Sigmoid colon (tissue), 7 donors: Measurements from ENCODE around the gene SSPN. TPM values are rescaled to one million over a fixed set of nuclear protein-coding genes. Genes with fewer than 3 reads are reported as not detected.

Experiments used
- DNase-seq: peaks from one replicate; pipeline ENCODE4 v3.0.0-alpha.2; 2019
- H3K27ac ChIP-seq, 4 donors: fragments of 200-600 bp; sonication (generic); one replicate each; pipeline ENCODE4 v1.5.1; 2016 to 2019; ENCODE audit warnings: mild to moderate bottlenecking in 1 of 4
- H3K27me3 ChIP-seq, 3 donors: fragments of 200-600 bp; sonication (generic); one replicate each; pipeline ENCODE4 v1.5.1; 2019; ENCODE audit warnings: mild to moderate bottlenecking in 1 of 3
- H3K36me3 ChIP-seq, 4 donors: fragments of 200-600 bp; sonication (generic); one replicate each; pipeline ENCODE4 v1.5.1; 2016 to 2019
- H3K4me1 ChIP-seq, 4 donors: fragments of 200-600 bp; sonication (generic); one replicate each; pipeline ENCODE4 v1.5.1; 2017 to 2019
- H3K4me3 ChIP-seq, 4 donors: fragments of 200-600 bp; sonication (generic); one replicate each; pipeline ENCODE4 v1.5.1; 2017 to 2019; ENCODE audit warnings: mild to moderate bottlenecking in 2 of 4, moderate library complexity in 1 of 4
- H3K9me3 ChIP-seq, 4 donors: fragments of 200-600 bp in 3 of 4; sonication (generic) in 3 of 4; one replicate each; pipeline versions ENCODE4 v1.5.1 to v1.6.1; 2013 to 2019
- CTCF ChIP-seq, 4 experiments: fragments of 450-650 bp in 3 of 4; fragments of 200-600 bp in 1 of 4; IDR thresholded peaks; one replicate each; pipeline ENCODE4 v1.5.1; 2016 to 2019; ENCODE audit warnings: antibody characterized with exemption in 4 of 4, mild to moderate bottlenecking in 3 of 4, moderate library complexity in 2 of 4
- EP300 ChIP-seq, 4 donors: sonication (generic); formaldehyde crosslinking; IDR thresholded peaks; one replicate each; pipeline ENCODE4 v1.6.1; 2017; ENCODE audit warnings: antibody characterized with exemption in 4 of 4
- POLR2A ChIP-seq, 2 donors: fragments of 450-650 bp; IDR thresholded peaks; one replicate each; pipeline ENCODE4 v1.6.1; 2016; ENCODE audit warnings: antibody characterized with exemption in 2 of 2, mild to moderate bottlenecking in 2 of 2, moderate library complexity in 2 of 2
- POLR2AphosphoS5 ChIP-seq, 4 donors: sonication (generic); formaldehyde crosslinking; IDR thresholded peaks; one replicate each; pipeline ENCODE4 v1.6.1; 2017; ENCODE audit warnings: antibody characterized with exemption in 4 of 4
- WGBS, 2 donors: extraction: QIAGEN DNeasy Blood & Tissue Kit; methylation state at CpG; one replicate each; pipeline ENCODE4 v1.1.7; 2013; 5-methylcytosine and 5-hydroxymethylcytosine counted together
- intact Hi-C: fragments of 100-400 bp; cut with DNase I; formaldehyde crosslinking; loops from one replicate; pipeline ENCODE4 v1.15.1; 2023
- polyA plus RNA-seq, 3 donors: library from polyadenylated mRNA; stranded (reverse); fragments of 200-250 nt; gene quantifications; one replicate each; pipeline ENCODE4 v1.2.3, GENCODE V29; 2013
- total RNA-seq, 4 donors: library from RNA; depleted of rRNA; stranded (reverse); fragments of >200 nt; gene quantifications; one replicate each; pipeline ENCODE4 v1.1.0, GENCODE V29; 2016
- donor health status: healthy with polysubstance abuse.
- donor health status: Bipolar disorder and iron deficiency.
- donor health status: healthy.

The SSPN gene
- total and polyA plus RNA-seq, 7 donors: 3.2 to 54.0 (median 30.3) TPM

GRCh38 chr12:26153421-26154154 is 41.8 kb upstream of the SSPN start:
- DNase-seq: no peak
- Histone ChIP-seq H3K36me3 (no peaks in the 10 kb centered on the region), H3K4me1 (peaks cover 0 to 27% (median 21%) of the 10 kb centered on the region in 4 donors), H3K9me3 (no peaks in the 10 kb centered on the region), H3K27ac (peak overlapping the region in 3 of 4 donors; percentile 24 to 73 (median 56)), H3K27me3 (no peaks in the 10 kb centered on the region), H3K4me3 (no peak overlapping the region)
- WGBS, 2 donors: 76 to 77% methylated on average over 5 of the region's 5 CpGs
- intact Hi-C loops: no loop called here
- TF ChIP-seq POLR2AphosphoS5 (IDR thresholded peaks at IDR 0.05) (peak; percentile 40 to 89 (median 86)), CTCF (IDR thresholded peaks at IDR 0.05) (no peak), EP300 (IDR thresholded peaks at IDR 0.05) (peak in 3 of 4 donors; percentile 57 to 69 (median 65)), POLR2A (IDR thresholded peaks at IDR 0.05) (no peak)

- Histone ChIP-seq H3K27me3 (no peaks in the 10 kb centered on the region), H3K4me3 (no peak overlapping the region), H3K4me1 (peaks cover 0 to 17% (median 15%) of the 10 kb centered on the region in 4 donors), H3K27ac (no peak overlapping the region), H3K9me3 (no peaks in the 10 kb centered on the region), H3K36me3 (no peaks in the 10 kb centered on the region)
- 68 to 76% methylated on average over 17 of the region's 17 CpGs for WGBS, 2 donors
- intact Hi-C loops: loop anchor here (5.0 kb wide), 1 partner anchor 36 kb away; no protein-coding TSS in a partner anchor
- TF ChIP-seq EP300 (IDR thresholded peaks at IDR 0.05) (no peak), POLR2AphosphoS5 (IDR thresholded peaks at IDR 0.05) (no peak), POLR2A (IDR thresholded peaks at IDR 0.05) (no peak), CTCF (IDR thresholded peaks at IDR 0.05) (no peak)
- DNase-seq: no peak
Measured at GRCh38 chr12:26156201-26156871, 39.0 kb upstream of the SSPN start.

GRCh38 chr12:26157001-26157400 is 38.4 kb upstream of the SSPN start:
- Histone ChIP-seq H3K27me3 (no peaks in the 10 kb centered on the region), H3K4me1 (peaks cover 0 to 15% (median 14%) of the 10 kb centered on the region in 4 donors), H3K27ac (no peak overlapping the region), H3K4me3 (no peak overlapping the region), H3K36me3 (no peaks in the 10 kb centered on the region), H3K9me3 (no peaks in the 10 kb centered on the region)
- no peak for DNase-seq
- TF ChIP-seq CTCF (IDR thresholded peaks at IDR 0.05) (no peak), EP300 (IDR thresholded peaks at IDR 0.05) (no peak), POLR2A (IDR thresholded peaks at IDR 0.05) (no peak), POLR2AphosphoS5 (IDR thresholded peaks at IDR 0.05) (no peak)
- 13 to 43% methylated on average over 3 of the region's 3 CpGs for WGBS, 2 donors
- intact Hi-C loops: loop anchor here (5.0 kb wide), 1 partner anchor 35 kb away; no protein-coding TSS in a partner anchor

- H3K27me3 ChIP-seq: no peaks in the 10 kb centered on the region
- H3K4me1 ChIP-seq: peaks cover 0 to 11% (median 11%) of the 10 kb centered on the region in 4 donors
- 57 to 73% methylated on average over 3 of the region's 3 CpGs for WGBS, 2 donors
- intact Hi-C loops: loop anchor here (5.0 kb wide), 1 partner anchor 34 kb away; no protein-coding TSS in a partner anchor
- no peak for DNase-seq
- H3K36me3 ChIP-seq: no peaks in the 10 kb centered on the region
- TF ChIP-seq EP300 (IDR thresholded peaks at IDR 0.05) (no peak), POLR2A (IDR thresholded peaks at IDR 0.05) (no peak), CTCF (IDR thresholded peaks at IDR 0.05) (no peak), POLR2AphosphoS5 (IDR thresholded peaks at IDR 0.05) (no peak)
- H3K27ac ChIP-seq: no peak overlapping the region
- no peak overlapping the region for H3K4me3 ChIP-seq
- no peaks in the 10 kb centered on the region for H3K9me3 ChIP-seq
Measured at GRCh38 chr12:26158078-26158764, 37.2 kb upstream of the SSPN start.
